ENCODE measurements around the gene RCSD1.

DNA sequence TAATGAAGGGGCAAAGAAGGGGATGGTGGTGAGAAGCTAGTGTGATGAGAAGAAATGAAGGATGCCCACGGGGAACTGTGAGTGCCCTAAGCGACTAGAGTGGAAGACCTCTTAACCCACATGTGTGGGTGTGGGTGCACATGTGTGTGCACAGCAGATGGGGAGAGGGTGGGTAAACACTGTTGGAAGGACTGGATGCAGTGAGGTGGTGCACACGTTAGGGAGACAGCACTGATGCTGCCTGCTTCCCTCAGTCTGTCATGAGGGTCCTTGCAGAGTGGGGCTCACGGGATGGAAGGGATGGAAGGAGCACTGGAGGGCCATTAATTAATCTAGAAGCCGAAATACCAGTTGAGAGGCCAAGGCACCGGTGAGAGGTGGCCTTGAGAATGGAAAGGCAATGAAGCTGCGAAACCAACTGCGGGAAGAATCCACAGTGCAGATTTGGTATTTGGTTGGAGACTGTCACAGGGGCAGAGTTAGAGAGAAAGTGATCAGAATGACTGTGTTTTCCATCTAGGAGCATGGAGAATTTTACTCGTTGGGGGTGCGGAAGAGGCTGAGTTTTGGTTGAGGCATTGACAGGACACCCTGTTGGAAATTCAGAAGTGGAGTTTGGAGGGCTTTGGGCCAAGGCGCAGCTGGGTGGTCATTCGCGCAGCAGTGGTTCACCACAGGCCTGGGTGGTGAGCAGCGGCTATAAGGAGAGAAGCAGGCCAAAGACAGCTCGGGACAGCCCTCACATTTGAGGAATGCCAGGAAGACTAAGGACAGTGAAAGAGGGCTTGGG, 15.8 kb downstream of the RCSD1 start:
- TF ChIP-seq, protein P1, sequence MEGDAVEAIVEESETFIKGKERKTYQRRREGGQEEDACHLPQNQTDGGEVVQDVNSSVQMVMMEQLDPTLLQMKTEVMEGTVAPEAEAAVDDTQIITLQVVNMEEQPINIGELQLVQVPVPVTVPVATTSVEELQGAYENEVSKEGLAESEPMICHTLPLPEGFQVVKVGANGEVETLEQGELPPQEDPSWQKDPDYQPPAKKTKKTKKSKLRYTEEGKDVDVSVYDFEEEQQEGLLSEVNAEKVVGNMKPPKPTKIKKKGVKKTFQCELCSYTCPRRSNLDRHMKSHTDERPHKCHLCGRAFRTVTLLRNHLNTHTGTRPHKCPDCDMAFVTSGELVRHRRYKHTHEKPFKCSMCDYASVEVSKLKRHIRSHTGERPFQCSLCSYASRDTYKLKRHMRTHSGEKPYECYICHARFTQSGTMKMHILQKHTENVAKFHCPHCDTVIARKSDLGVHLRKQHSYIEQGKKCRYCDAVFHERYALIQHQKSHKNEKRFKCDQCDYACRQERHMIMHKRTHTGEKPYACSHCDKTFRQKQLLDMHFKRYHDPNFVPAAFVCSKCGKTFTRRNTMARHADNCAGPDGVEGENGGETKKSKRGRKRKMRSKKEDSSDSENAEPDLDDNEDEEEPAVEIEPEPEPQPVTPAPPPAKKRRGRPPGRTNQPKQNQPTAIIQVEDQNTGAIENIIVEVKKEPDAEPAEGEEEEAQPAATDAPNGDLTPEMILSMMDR (IDR thresholded peaks at IDR 0.05) = no peak
- no peak for TF ChIP-seq ZNF232 (CRISPR knock-in tag; IDR thresholded peaks at IDR 0.05)

Measured in WTC11 (cell line).